Neutrophil (primary cell): ENCODE measurements around the gene TNXB.

Source experiments
- H3K27ac ChIP-seq: fragments of 200-600 bp; sonication (generic); 2 replicates; pipeline ENCODE4 v1.5.1; 2016; ENCODE audit warnings: mild to moderate bottlenecking, moderate library complexity
- H3K27me3 ChIP-seq: fragments of 200-600 bp; sonication (generic); 2 replicates; pipeline ENCODE4 v1.6.0; 2016; ENCODE audit warnings: mild to moderate bottlenecking
- H3K36me3 ChIP-seq: fragments of 200-600 bp; sonication (generic); 2 replicates; pipeline ENCODE4 v1.5.1; 2017
- H3K4me1 ChIP-seq, 2 experiments: fragments of 200-600 bp in 1 of 2; sonication (generic) in 1 of 2; 1 replicate in 1 of 2; 2 replicates in 1 of 2; pipeline versions ENCODE4 v1.5.1 to v1.6.1; 2013 to 2016; ENCODE audit warnings: low read depth in 1 of 2, low read length in 1 of 2, mild to moderate bottlenecking in 1 of 2, moderate library complexity in 1 of 2; ENCODE audit not compliant: control insufficient read depth in 1 of 2, insufficient read depth in 1 of 2
- H3K4me3 ChIP-seq, 2 experiments: fragments of 200-600 bp in 1 of 2; sonication (generic) in 1 of 2; 1 replicate in 1 of 2; 2 replicates in 1 of 2; pipeline ENCODE4 v1.5.1; 2013 to 2016; ENCODE audit warnings: low read depth in 1 of 2, low read length in 1 of 2, mild to moderate bottlenecking in 1 of 2, moderate library complexity in 1 of 2
- H3K9me3 ChIP-seq: fragments of 200-600 bp; sonication (generic); 2 replicates; pipeline ENCODE4 v1.5.1; 2016
- TF ChIP-seq, protein P1 (sequence below): fragments of 200-600 bp; sonication (generic); IDR thresholded peaks from 2 replicates; pipeline ENCODE4 v1.5.1; 2016; ENCODE audit warnings: antibody characterized with exemption

TNXB gene

DNA sequence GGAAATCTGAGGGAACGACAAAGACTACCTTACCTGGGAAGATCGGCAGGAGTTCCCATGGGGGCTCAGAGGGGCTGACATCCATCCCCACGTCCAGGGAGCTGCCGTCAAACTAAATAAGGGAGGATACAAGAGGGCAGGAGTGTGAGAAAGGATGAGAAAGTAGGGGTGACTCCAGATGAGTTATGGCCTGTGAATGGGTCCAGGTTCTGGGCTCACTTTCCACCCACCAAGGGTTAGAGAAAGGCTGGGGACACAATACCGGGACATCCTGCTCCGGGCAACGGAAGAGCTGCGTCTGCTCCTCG lies 18.2 kb upstream of the TNXB start:
- H3K4me3 ChIP-seq: peak overlapping the region; percentile 90 to 92
- peaks cover 7% of the 10 kb centered on the region for H3K27me3 ChIP-seq
- H3K4me1 ChIP-seq: peaks cover 27 to 35% of the 10 kb centered on the region in 2 experiments
- TF ChIP-seq, protein P1, sequence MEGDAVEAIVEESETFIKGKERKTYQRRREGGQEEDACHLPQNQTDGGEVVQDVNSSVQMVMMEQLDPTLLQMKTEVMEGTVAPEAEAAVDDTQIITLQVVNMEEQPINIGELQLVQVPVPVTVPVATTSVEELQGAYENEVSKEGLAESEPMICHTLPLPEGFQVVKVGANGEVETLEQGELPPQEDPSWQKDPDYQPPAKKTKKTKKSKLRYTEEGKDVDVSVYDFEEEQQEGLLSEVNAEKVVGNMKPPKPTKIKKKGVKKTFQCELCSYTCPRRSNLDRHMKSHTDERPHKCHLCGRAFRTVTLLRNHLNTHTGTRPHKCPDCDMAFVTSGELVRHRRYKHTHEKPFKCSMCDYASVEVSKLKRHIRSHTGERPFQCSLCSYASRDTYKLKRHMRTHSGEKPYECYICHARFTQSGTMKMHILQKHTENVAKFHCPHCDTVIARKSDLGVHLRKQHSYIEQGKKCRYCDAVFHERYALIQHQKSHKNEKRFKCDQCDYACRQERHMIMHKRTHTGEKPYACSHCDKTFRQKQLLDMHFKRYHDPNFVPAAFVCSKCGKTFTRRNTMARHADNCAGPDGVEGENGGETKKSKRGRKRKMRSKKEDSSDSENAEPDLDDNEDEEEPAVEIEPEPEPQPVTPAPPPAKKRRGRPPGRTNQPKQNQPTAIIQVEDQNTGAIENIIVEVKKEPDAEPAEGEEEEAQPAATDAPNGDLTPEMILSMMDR: no peak
- H3K36me3 ChIP-seq: peaks cover 38% of the 10 kb centered on the region
- H3K27ac ChIP-seq: peak overlapping the region; percentile 88
- no peaks in the 10 kb centered on the region for H3K9me3 ChIP-seq

GRCh38 chr6:32126880-32127279 lies 17.7 kb upstream of the TNXB start:
- TF ChIP-seq, protein P1: no peak
- Histone ChIP-seq H3K4me1 (peaks cover 27 to 35% of the 10 kb centered on the region in 2 experiments), H3K4me3 (peak overlapping the region; percentile 90 to 92), H3K27me3 (peaks cover 2% of the 10 kb centered on the region), H3K27ac (peak overlapping the region; percentile 29), H3K9me3 (no peaks in the 10 kb centered on the region), H3K36me3 (peaks cover 42% of the 10 kb centered on the region)

DNA sequence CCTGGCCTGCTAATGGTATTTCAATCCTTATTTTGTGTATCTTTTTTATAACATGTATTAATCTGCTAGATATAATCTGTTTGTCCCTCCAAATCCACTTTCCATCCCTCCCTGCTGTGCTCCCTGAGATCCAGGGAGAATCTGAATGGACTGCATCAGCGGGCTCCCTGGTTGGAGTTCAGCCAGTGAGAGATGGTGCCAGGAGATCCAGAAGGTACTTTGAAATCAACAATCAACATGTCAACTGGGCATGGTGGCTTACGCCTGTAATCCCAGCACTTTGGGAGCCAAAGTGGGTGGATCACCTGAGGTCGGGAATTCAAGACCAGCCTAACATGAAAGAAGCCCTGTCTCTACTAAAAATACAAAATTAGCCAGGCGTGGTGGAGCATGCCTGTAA lies 14.5 kb upstream of the TNXB start:
- TF ChIP-seq, protein P1: no peak
- no peaks in the 10 kb centered on the region for H3K27me3 ChIP-seq
- H3K36me3 ChIP-seq: peaks cover 74% of the 10 kb centered on the region
- no peak overlapping the region for H3K4me3 ChIP-seq
- H3K4me1 ChIP-seq: peaks cover 14 to 15% of the 10 kb centered on the region in 2 experiments
- H3K9me3 ChIP-seq: no peaks in the 10 kb centered on the region
- no peak overlapping the region for H3K27ac ChIP-seq

GRCh38 chr6:32120573-32121059 lies 11.5 kb upstream of the TNXB start:
- no peak overlapping the region for H3K4me3 ChIP-seq
- H3K27me3 ChIP-seq: no peaks in the 10 kb centered on the region
- TF ChIP-seq, protein P1: no peak
- no peaks in the 10 kb centered on the region for H3K9me3 ChIP-seq
- H3K4me1 ChIP-seq: no peaks in the 10 kb centered on the region
- H3K27ac ChIP-seq: no peak overlapping the region
- peaks cover 92% of the 10 kb centered on the region for H3K36me3 ChIP-seq

- Histone ChIP-seq H3K36me3 (peaks cover 92% of the 10 kb centered on the region), H3K27me3 (no peaks in the 10 kb centered on the region), H3K4me1 (no peaks in the 10 kb centered on the region), H3K9me3 (no peaks in the 10 kb centered on the region), H3K4me3 (no peak overlapping the region), H3K27ac (peak overlapping the region; percentile 33)
- TF ChIP-seq, protein P1: peak; percentile 86
These were observed 9.9 kb upstream of the TNXB start for GRCh38 chr6:32118782-32119628.
